ENCODE results near the gene NEXMIF. TPM values are rescaled to one million over a fixed set of nuclear protein-coding genes. Genes with fewer than 3 reads are reported as not detected.
"Not testable (repeated sequence)": the region's sequence is repeated elsewhere in the genome, so short reads cannot be mapped to it uniquely, and the experiment has no call there.

Gene NEXMIF
- polyA plus RNA-seq, 4 donors = 2.4 to 3.9 (median 2.7) TPM

DNA sequence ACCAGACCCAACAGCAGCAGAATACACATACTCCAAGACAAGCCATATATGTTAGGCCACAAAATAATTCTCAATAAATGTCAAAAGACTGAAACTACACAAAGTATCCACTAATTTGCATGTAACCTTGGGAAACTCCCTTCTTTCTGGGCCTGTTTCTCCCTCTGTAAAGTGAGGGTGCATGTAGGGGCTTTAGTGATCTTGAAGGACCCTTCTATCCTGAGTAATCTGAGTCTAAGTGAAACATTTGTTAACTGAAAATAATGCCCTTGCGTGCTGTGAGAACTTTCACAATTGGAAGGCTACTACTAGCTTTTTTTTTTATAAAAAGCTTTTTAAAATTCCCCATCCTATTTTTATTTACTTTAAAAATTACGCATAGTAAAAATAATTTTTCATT, 125.2 kb downstream of the NEXMIF start:
- DNase-seq (ENCODE audit: low read depth in 4 of 4, low spot score in 3 of 4) = no peak

- no peak for DNase-seq (ENCODE audit: low read depth in 4 of 4, low spot score in 3 of 4)
Measured at GRCh38 chrX:74797338-74797887, 127.8 kb downstream of the NEXMIF start.

DNA sequence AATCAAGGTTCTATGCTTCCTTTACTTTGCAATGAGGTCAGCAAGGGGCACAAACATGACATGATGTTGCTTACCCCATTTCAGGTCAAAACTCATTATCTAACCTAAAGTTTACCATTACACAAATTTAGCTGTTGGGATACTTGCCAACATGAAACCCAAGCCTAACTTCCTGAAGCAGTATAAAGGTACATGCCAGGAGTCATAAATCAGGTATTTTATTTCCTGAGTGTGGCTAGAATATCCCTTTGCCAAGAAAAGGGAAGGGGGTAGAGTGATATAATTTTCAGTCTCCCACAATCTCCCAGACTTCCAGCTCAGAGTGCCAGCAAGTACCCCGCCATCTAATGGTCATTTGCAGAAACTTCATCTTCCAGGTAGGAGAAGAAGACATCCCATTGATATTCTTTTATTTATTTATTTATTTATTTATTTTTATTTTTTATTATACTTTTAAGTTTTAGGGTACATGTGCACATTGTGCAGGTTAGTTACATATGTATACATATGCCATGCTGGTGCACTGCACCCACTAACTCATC, 136.6 kb downstream of the NEXMIF start:
- DNase-seq (ENCODE audit: low read depth in 4 of 4, low spot score in 3 of 4) = no peak

- no peak for DNase-seq (ENCODE audit: low read depth in 4 of 4, low spot score in 3 of 4)
Measured at GRCh38 chrX:74784629-74785028, 140.6 kb downstream of the NEXMIF start.

- DNase-seq (ENCODE audit: low read depth in 4 of 4, low spot score in 3 of 4) = no peak
Measured at GRCh38 chrX:74781507-74782034, 143.7 kb downstream of the NEXMIF start.

DNA sequence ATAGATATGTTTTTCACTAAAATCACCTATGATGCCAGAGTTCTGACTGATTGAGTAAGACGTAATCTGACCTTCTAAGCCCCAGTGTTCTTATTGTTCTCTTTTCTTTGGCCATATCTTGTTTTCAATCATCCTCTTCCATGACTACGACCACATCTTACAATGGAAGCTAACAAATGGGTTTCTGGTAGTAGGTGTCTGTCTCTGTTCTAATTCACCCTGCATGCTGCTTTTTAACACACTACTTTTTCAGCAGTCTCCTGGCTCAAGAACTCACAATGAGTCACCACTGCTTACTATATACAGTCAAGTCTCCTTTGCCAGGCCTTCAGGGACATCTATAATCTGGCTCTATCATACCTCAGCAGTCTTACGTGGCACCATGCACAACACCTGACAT, 146.1 kb downstream of the NEXMIF start:
- DNase-seq (ENCODE audit: low read depth in 4 of 4, low spot score in 3 of 4) = no peak

DNA sequence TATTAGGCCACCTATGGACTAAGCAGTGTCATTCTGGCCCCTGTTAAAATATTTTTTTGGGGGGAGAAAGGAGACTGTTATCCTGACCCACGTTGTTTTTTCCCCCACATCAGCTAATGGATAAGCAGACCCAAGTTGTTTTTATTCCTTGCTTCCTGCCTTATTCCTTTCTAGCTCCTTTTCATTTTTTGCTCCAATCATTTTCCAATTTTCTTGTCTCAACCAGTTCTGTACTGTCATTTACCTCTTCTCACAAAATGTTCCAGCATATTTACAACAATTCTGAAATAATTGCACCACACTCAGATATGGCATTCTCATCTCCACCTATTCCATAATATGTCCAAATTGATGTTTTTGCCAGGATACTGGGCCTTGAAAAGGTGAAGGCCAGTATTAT, 150.3 kb downstream of the NEXMIF start:
- DNase-seq (ENCODE audit: low read depth in 4 of 4, low spot score in 3 of 4) = no peak

DNA sequence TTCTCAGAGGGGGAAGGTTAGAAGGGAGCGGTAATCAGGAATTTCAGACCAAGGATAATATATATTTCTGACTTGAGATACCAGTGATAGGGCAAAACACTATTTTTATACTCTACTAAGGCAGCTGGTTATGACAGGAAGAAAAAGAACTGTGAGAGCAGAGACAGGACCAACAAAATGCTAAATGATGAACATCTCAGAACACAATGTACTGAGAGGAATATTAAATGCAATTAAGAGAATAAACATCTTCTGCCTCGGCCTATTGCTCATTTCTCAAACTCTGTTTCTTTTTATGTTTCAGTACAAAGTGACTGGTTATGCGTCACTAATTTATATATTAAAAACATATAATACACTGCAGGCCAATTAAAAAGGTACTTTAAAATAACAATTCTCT, 188.8 kb downstream of the NEXMIF start:
- no peak for DNase-seq (ENCODE audit: low read depth in 4 of 4, low spot score in 3 of 4)

DNA sequence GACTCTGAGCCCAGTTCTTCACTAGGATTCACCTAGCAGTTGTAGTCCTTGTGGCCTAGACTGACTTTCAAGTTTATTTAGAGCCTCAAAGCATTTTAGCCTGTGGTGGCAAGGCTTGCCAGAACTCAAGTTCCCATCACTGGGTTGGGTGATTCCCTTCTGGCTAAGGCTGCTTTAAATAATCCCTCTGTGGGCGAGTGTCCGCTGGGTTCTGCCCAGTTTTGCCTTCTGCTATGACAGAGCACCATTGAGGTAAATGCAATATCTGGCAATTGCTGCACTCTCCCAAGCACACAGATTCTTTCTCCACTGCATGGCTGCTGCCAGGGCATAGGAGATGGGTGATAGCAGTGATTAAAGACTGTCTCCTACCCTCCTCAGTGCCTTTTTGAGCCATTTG, 220.0 kb downstream of the NEXMIF start:
- no peak for DNase-seq (ENCODE audit: low read depth in 4 of 4, low spot score in 3 of 4)

DNA sequence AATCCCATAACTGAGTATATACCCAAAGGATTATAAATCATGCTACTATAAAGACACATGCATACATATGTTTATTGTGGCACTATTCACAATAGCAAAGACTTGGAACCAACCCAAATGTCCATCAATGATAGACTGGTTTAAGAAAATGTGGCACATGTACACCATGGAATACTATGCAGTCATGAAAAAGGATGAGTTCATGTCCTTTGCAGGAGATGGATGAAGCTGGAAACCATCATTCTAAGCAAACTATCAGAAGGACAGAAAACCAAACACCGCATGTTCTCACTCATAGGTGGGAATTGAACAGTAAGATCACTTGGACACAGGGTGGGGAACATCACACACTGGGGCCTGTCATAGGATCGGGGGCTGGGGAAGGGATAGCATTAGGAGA, 223.9 kb downstream of the NEXMIF start:
- DNase-seq (ENCODE audit: low read depth in 4 of 4, low spot score in 3 of 4) = not testable (repeated sequence)

- no peak for DNase-seq (ENCODE audit: low read depth in 4 of 4, low spot score in 3 of 4)
Measured at GRCh38 chrX:74684466-74684865, 240.8 kb downstream of the NEXMIF start.

Other genes with a start within 250 kb of the NEXMIF start
- gene ABCB7, start 230.8 kb upstream of the NEXMIF start, polyA plus RNA-seq (ENCODE audit: insufficient read length in 4 of 4) = 10 to 100 TPM; 24.6 to 28.1 (median 26.9) TPM